ENCODE results near the gene SLA2.

DNA sequence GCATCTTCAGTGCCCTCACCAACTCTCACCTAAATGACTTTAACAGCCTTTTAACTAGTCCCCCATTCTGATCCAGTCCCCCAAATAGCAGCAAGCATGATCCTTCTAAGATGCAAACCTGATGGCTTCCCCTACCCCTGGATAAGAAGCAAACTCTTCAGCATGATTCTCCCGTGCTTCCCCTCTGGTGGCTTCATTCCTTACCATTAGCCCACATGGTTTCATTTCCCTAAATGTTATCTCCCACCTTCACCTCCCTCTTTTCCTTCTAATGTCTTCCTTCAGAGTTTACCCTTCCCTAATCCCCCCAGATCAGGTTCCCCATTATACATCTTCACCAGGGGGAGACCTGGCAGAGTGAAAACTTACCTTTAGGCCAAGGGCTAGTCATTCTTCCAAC is 44.5 kb downstream of the SLA2 start:
- TF ChIP-seq, protein P1, sequence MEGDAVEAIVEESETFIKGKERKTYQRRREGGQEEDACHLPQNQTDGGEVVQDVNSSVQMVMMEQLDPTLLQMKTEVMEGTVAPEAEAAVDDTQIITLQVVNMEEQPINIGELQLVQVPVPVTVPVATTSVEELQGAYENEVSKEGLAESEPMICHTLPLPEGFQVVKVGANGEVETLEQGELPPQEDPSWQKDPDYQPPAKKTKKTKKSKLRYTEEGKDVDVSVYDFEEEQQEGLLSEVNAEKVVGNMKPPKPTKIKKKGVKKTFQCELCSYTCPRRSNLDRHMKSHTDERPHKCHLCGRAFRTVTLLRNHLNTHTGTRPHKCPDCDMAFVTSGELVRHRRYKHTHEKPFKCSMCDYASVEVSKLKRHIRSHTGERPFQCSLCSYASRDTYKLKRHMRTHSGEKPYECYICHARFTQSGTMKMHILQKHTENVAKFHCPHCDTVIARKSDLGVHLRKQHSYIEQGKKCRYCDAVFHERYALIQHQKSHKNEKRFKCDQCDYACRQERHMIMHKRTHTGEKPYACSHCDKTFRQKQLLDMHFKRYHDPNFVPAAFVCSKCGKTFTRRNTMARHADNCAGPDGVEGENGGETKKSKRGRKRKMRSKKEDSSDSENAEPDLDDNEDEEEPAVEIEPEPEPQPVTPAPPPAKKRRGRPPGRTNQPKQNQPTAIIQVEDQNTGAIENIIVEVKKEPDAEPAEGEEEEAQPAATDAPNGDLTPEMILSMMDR (IDR thresholded peaks at IDR 0.05) = no peak
- no peak for TF ChIP-seq POLR2A (IDR thresholded peaks at IDR 0.05)

All from adrenal gland (tissue), 5 donors.